MV-4-11 (cell line): Measurements from ENCODE around the gene C1orf167.

Source experiments
- DNase-seq: peaks from one replicate; lab custom pipeline; 2025; lab: John Stamatoyannopoulos, UW

Gene C1orf167

GRCh38 chr1:11735854-11736745 lies 25.9 kb upstream of the C1orf167 start, which contains the start of gene AGTRAP:
TSS of gene AGTRAP (plus strand) at chr1:11736136. CDS start at chr1:11736209, 73 bp downstream.
- peak; percentile 90 for DNase-seq

GRCh38 chr1:11736746-11737639 lies 25.0 kb upstream of the C1orf167 start:
- peak; percentile 79 for DNase-seq

- no peak for DNase-seq
These were observed 23.9 kb upstream of the C1orf167 start for GRCh38 chr1:11738096-11738495.

- peak; percentile 71 for DNase-seq
These were observed 23.2 kb upstream of the C1orf167 start for GRCh38 chr1:11738783-11739182.

GRCh38 chr1:11740258-11741192 lies 21.5 kb upstream of the C1orf167 start:
- DNase-seq = peak; percentile 88

- DNase-seq = no peak
These were observed 20.5 kb upstream of the C1orf167 start for GRCh38 chr1:11741482-11741881.

GRCh38 chr1:11741919-11742558 lies 20.0 kb upstream of the C1orf167 start:
- DNase-seq = no peak

GRCh38 chr1:11744287-11744686 lies 17.7 kb upstream of the C1orf167 start:
- DNase-seq = no peak

- no peak for DNase-seq
These were observed 15.9 kb upstream of the C1orf167 start for GRCh38 chr1:11746092-11746491.

- DNase-seq = no peak
These were observed 15.1 kb upstream of the C1orf167 start for GRCh38 chr1:11746795-11747487.

- DNase-seq = no peak
These were observed 13.4 kb upstream of the C1orf167 start for GRCh38 chr1:11748294-11749202.

GRCh38 chr1:11749203-11749689 lies 12.7 kb upstream of the C1orf167 start:
- peak; percentile 70 for DNase-seq

GRCh38 chr1:11749996-11750395 lies 12.0 kb upstream of the C1orf167 start:
- DNase-seq = no peak

GRCh38 chr1:11751087-11751486 lies 10.9 kb upstream of the C1orf167 start:
- no peak for DNase-seq

GRCh38 chr1:11752359-11753088 lies 9.5 kb upstream of the C1orf167 start:
- DNase-seq = no peak

GRCh38 chr1:11753555-11754208 lies 8.3 kb upstream of the C1orf167 start:
- no peak for DNase-seq

GRCh38 chr1:11757047-11757446 lies 4.9 kb upstream of the C1orf167 start:
- DNase-seq = no peak

GRCh38 chr1:11759791-11760190 lies 2.2 kb upstream of the C1orf167 start:
- no peak for DNase-seq
